GM19023 (cell line): ENCODE results near the gene KLHL36.
"Not testable (repeated sequence)": the region's sequence is repeated elsewhere in the genome, so short reads cannot be mapped to it uniquely, and the experiment has no call there.

Experiments
- ATAC-seq: cut with Tn5 transposase; IDR thresholded peaks from one replicate; pipeline ENCODE4 v1.9.1; 2021; ENCODE audit warnings: mild to moderate bottlenecking, moderate library complexity; ENCODE audit not compliant: unreplicated experiment

Gene KLHL36

GRCh38 chr16:84614968-84615813, 33.1 kb upstream of the KLHL36 start:
- no peak for ATAC-seq

- no peak for ATAC-seq
Observed at GRCh38 chr16:84616515-84616914, 31.8 kb upstream of the KLHL36 start.

- ATAC-seq, result peak; percentile 33
Observed at GRCh38 chr16:84617041-84617790, 31.1 kb upstream of the KLHL36 start.

GRCh38 chr16:84617791-84618580, 30.3 kb upstream of the KLHL36 start, which contains the start of gene COTL1:
Gene COTL1 (minus strand): TSS chr16:84618078. CDS start chr16:84617914, 164 bp downstream.
- ATAC-seq, result peak; percentile 83

- no peak for ATAC-seq
Observed at GRCh38 chr16:84618581-84619460, 29.5 kb upstream of the KLHL36 start.

GRCh38 chr16:84620913-84621312, 27.4 kb upstream of the KLHL36 start:
- ATAC-seq, result not testable (repeated sequence)

GRCh38 chr16:84625556-84625955, 22.8 kb upstream of the KLHL36 start:
- ATAC-seq, result no peak

GRCh38 chr16:84628226-84628731, 20.0 kb upstream of the KLHL36 start:
- no peak for ATAC-seq

GRCh38 chr16:84629580-84629979, 18.7 kb upstream of the KLHL36 start:
- no peak for ATAC-seq

- no peak for ATAC-seq
Observed at GRCh38 chr16:84630009-84630408, 18.3 kb upstream of the KLHL36 start.

GRCh38 chr16:84630446-84631152, 17.7 kb upstream of the KLHL36 start:
- ATAC-seq, result no peak

GRCh38 chr16:84631153-84631466, 17.2 kb upstream of the KLHL36 start:
- no peak for ATAC-seq

- no peak for ATAC-seq
Observed at GRCh38 chr16:84631886-84632285, 16.4 kb upstream of the KLHL36 start.

- not testable (repeated sequence) for ATAC-seq
Observed at GRCh38 chr16:84632862-84633261, 15.4 kb upstream of the KLHL36 start.

- ATAC-seq, result no peak
Observed at GRCh38 chr16:84633622-84634021, 14.7 kb upstream of the KLHL36 start.

- ATAC-seq, result no peak
Observed at GRCh38 chr16:84635702-84636101, 12.6 kb upstream of the KLHL36 start.

- no peak for ATAC-seq
Observed at GRCh38 chr16:84637709-84638108, 10.6 kb upstream of the KLHL36 start.

GRCh38 chr16:84638231-84638806, 10.0 kb upstream of the KLHL36 start:
- ATAC-seq, result no peak

GRCh38 chr16:84640145-84640544, 8.2 kb upstream of the KLHL36 start:
- no peak for ATAC-seq
